Body of pancreas (tissue), 4 donors: Measurements from ENCODE around the gene DAPK1. TPM values are rescaled to one million over a fixed set of nuclear protein-coding genes. Genes with fewer than 3 reads are reported as not detected.

Experiments
- ATAC-seq: fragments of 150-250 bp; one replicate; pipeline ENCODE4 v1.9.1; 2016
- DNase-seq, 4 donors: peaks; one replicate each; pipeline ENCODE4 v3.0.0-alpha.2; 2019
- H3K27ac ChIP-seq, 4 donors: fragments of 200-600 bp; sonication (generic); 1 replicate in 3 of 4; 2 replicates in 1 of 4; pipeline versions ENCODE4 v1.5.1 to v1.6.1; 2016 to 2019; ENCODE audit warnings: mild to moderate bottlenecking in 1 of 4, mixed read lengths in 1 of 4, moderate library complexity in 1 of 4
- H3K27me3 ChIP-seq, 2 donors: fragments of 200-600 bp; sonication (generic); one replicate each; pipeline ENCODE4 v1.6.0; 2016; ENCODE audit warnings: mild to moderate bottlenecking in 1 of 2
- H3K36me3 ChIP-seq, 2 donors: fragments of 200-600 bp; sonication (generic); replicated peaks in 1 of 2; 2 replicates each; pipeline ENCODE4 v1.5.1; 2016; ENCODE audit warnings: low read depth in 2 of 2; ENCODE audit not compliant: insufficient read depth in 1 of 2
- H3K4me1 ChIP-seq: fragments of 200-600 bp; sonication (generic); one replicate; pipeline ENCODE4 v1.6.0; 2016
- H3K4me3 ChIP-seq, 2 donors: fragments of 200-600 bp; sonication (generic); 1 replicate in 1 of 2; 2 replicates in 1 of 2; pipeline ENCODE4 v1.5.1; 2016 to 2019
- H3K9me3 ChIP-seq, 3 donors: fragments of 200-600 bp; sonication (generic); 1 replicate in 2 of 3; 2 replicates in 1 of 3; pipeline ENCODE4 v1.5.1; 2016
- CTCF ChIP-seq, 7 experiments: fragments of 450-650 bp in 4 of 7; fragments of 200-600 bp in 3 of 7; sonication (generic) in 3 of 7; IDR thresholded peaks; one replicate each; pipeline ENCODE4 v1.5.1; 2016 to 2019; ENCODE audit warnings: antibody characterized with exemption in 7 of 7
- POLR2A ChIP-seq, 3 donors: fragments of 450-650 bp; IDR thresholded peaks; one replicate each; pipeline ENCODE4 v1.6.1; 2016; ENCODE audit warnings: antibody characterized with exemption in 3 of 3, mild to moderate bottlenecking in 2 of 3
- WGBS, 2 donors: methylation state at CpG; one replicate each; pipeline ENCODE4 v1.1.5; 2017; 5-methylcytosine and 5-hydroxymethylcytosine counted together
- intact Hi-C: fragments of 100-400 bp; cut with DNase I; formaldehyde crosslinking; loops from one replicate; pipeline ENCODE4 v1.15.1; 2023
- total RNA-seq, 2 donors: library from RNA; depleted of rRNA; stranded (reverse); fragments of >200 nt; gene quantifications; one replicate each; pipeline ENCODE4 v1.1.0, GENCODE V29; 2016

DAPK1 gene
- total RNA-seq, 2 donors from 2014 or later = 79.6 to 152 TPM

GRCh38 chr9:87567001-87567400 is 69.3 kb downstream of the DAPK1 start:
- intact Hi-C loops = no loop called here
- DNase-seq = peak in 1 of 4 donors; percentile 64
- H3K36me3 ChIP-seq = no peaks in the 10 kb centered on the region
- ATAC-seq = no peak
- TF ChIP-seq POLR2A (IDR thresholded peaks at IDR 0.05) (no peak), CTCF (IDR thresholded peaks at IDR 0.05) (no peak)
- H3K27me3 ChIP-seq = no peaks in the 10 kb centered on the region
- no peak overlapping the region for H3K4me3 ChIP-seq
- WGBS, 2 donors = 11 to 12% methylated on average over 4 of the region's 4 CpGs
- peaks cover 65% of the 10 kb centered on the region for H3K4me1 ChIP-seq
- no peaks in the 10 kb centered on the region for H3K9me3 ChIP-seq
- H3K27ac ChIP-seq = peak overlapping the region in 1 of 4 donors; percentile 12

- Histone ChIP-seq H3K4me3 (no peak overlapping the region), H3K9me3 (no peaks in the 10 kb centered on the region), H3K4me1 (peaks cover 70% of the 10 kb centered on the region), H3K36me3 (no peaks in the 10 kb centered on the region), H3K27ac (no peak overlapping the region), H3K27me3 (no peaks in the 10 kb centered on the region)
- intact Hi-C loops = no loop called here
- no peak for DNase-seq
- TF ChIP-seq CTCF (IDR thresholded peaks at IDR 0.05) = no peak
- TF ChIP-seq POLR2A (IDR thresholded peaks at IDR 0.05) = no peak
- ATAC-seq = no peak
- WGBS, 2 donors = 90 to 95% methylated on average over 7 of the region's 7 CpGs
Observed at GRCh38 chr9:87567571-87567970, 69.9 kb downstream of the DAPK1 start.

- no peak overlapping the region for H3K4me3 ChIP-seq
- no peaks in the 10 kb centered on the region for H3K9me3 ChIP-seq
- ATAC-seq (no peak), DNase-seq (no peak)
- H3K27me3 ChIP-seq = no peaks in the 10 kb centered on the region
- intact Hi-C loops = no loop called here
- H3K4me1 ChIP-seq = peaks cover 74% of the 10 kb centered on the region
- no peaks in the 10 kb centered on the region for H3K36me3 ChIP-seq
- TF ChIP-seq POLR2A (IDR thresholded peaks at IDR 0.05) (no peak), CTCF (IDR thresholded peaks at IDR 0.05) (no peak)
- 92 to 94% methylated on average over 9 of the region's 9 CpGs for WGBS, 2 donors
- H3K27ac ChIP-seq = no peak overlapping the region
Observed at GRCh38 chr9:87567983-87568382, 70.3 kb downstream of the DAPK1 start.

GRCh38 chr9:87568401-87568800 is 70.7 kb downstream of the DAPK1 start:
- Histone ChIP-seq H3K27ac (no peak overlapping the region), H3K9me3 (no peaks in the 10 kb centered on the region), H3K4me3 (no peak overlapping the region), H3K4me1 (peaks cover 79% of the 10 kb centered on the region), H3K36me3 (peaks cover 0 to 2% of the 10 kb centered on the region in 2 donors), H3K27me3 (no peaks in the 10 kb centered on the region)
- TF ChIP-seq POLR2A (IDR thresholded peaks at IDR 0.05) (no peak), CTCF (IDR thresholded peaks at IDR 0.05) (no peak)
- intact Hi-C loops = no loop called here
- DNase-seq (no peak), ATAC-seq (no peak)
- 56 to 95% methylated on average over 3 of the region's 3 CpGs for WGBS, 2 donors

- 54 to 57% methylated on average over 6 of the region's 6 CpGs for WGBS, 2 donors
Observed at GRCh38 chr9:87569008-87569509, 71.4 kb downstream of the DAPK1 start.

More at GRCh38 chr9:87569008-87569509, 71.4 kb downstream of the DAPK1 start:
- Histone ChIP-seq H3K9me3 (no peaks in the 10 kb centered on the region), H3K27me3 (no peaks in the 10 kb centered on the region), H3K36me3 (peaks cover 0 to 2% of the 10 kb centered on the region in 2 donors), H3K4me3 (no peak overlapping the region), H3K27ac (peak overlapping the region; percentile 70 to 88 (median 82)), H3K4me1 (peaks cover 85% of the 10 kb centered on the region)
- intact Hi-C loops = no loop called here
- DNase-seq = peak in 2 of 4 donors; percentile 28 to 40
- TF ChIP-seq CTCF (IDR thresholded peaks at IDR 0.05) (no peak), POLR2A (IDR thresholded peaks at IDR 0.05) (no peak)
- no peak for ATAC-seq
